Type B pancreatic cell (in vitro differentiated cells): ENCODE data around the gene FAM193A. TPM values are rescaled to one million over a fixed set of nuclear protein-coding genes. Genes with fewer than 3 reads are reported as not detected.
"Not testable (repeated sequence)": the region's sequence is repeated elsewhere in the genome, so short reads cannot be mapped to it uniquely, and the experiment has no call there.

Experiments used
- DNase-seq: peaks from one replicate; pipeline ENCODE4 v3.0.0; 2021; ENCODE audit warnings: mixed read lengths; ENCODE audit not compliant: unreplicated experiment; ENCODE audit errors: extremely low spot score
- H3K27ac Mint-ChIP-seq: 2 replicates; pipeline ENCODE4 v1.8.0; 2021; ENCODE audit warnings: mild to moderate bottlenecking, mixed read lengths
- H3K27me3 Mint-ChIP-seq: 2 replicates; pipeline ENCODE4 v1.8.0; 2021; ENCODE audit warnings: mixed read lengths
- H3K36me3 Mint-ChIP-seq: 2 replicates; pipeline ENCODE4 v1.8.0; 2021; ENCODE audit warnings: mixed read lengths
- H3K4me1 Mint-ChIP-seq: one replicate; pipeline ENCODE4 v1.8.0; 2021; ENCODE audit warnings: mixed read lengths; ENCODE audit not compliant: unreplicated experiment
- H3K4me3 Mint-ChIP-seq: 2 replicates; pipeline ENCODE4 v1.8.0; 2021; ENCODE audit warnings: mild to moderate bottlenecking, mixed read lengths
- H3K9me3 Mint-ChIP-seq: 2 replicates; pipeline ENCODE4 v1.8.0; 2021; ENCODE audit warnings: mixed read lengths
- CTCF ChIP-seq: fragments of 200-600 bp; sonication (generic); conservative IDR thresholded peaks from 2 replicates; pipeline ENCODE4 v1.5.0; 2021; ENCODE audit warnings: antibody characterized with exemption, mild to moderate bottlenecking
- total RNA-seq: library from RNA; stranded (reverse); gene quantifications from 2 replicates; pipeline ENCODE4 v1.2.1, GENCODE V29; 2021; ENCODE audit warnings: low replicate concordance

FAM193A gene
- total RNA-seq, 1 donor from 2014 or later: 37.1 TPM

- H3K9me3 Mint-ChIP-seq: no peaks in the 10 kb centered on the region
- H3K27me3 Mint-ChIP-seq: no peaks in the 10 kb centered on the region
- H3K4me3 Mint-ChIP-seq: no peak overlapping the region
- DNase-seq: no peak
- peaks cover 26% of the 10 kb centered on the region for H3K4me1 Mint-ChIP-seq
- H3K36me3 Mint-ChIP-seq: peaks cover 17% of the 10 kb centered on the region
- no peak for TF ChIP-seq CTCF
- H3K27ac Mint-ChIP-seq: no peak overlapping the region
These were observed 71.4 kb downstream of the FAM193A start for GRCh38 chr4:2607822-2608221.

DNA sequence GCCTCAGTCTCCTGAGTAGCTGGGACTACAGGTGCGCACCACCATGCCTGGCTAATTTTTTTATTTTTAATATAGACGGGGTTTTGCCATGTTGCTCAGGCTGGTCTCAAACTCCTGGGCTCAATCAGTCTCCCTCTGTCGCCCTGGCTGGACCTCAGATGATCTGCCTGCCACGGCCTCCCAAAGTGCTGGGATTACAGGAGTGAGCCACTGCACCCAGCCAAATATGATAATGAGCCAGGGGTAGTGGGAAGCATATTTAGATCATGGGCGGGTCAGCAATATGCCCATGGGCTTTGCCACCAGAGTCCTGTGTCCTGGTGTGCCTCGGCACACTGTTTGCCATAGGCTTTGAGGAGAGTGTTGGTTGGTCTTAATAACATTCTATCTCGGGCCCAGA lies 71.8 kb downstream of the FAM193A start:
- Mint-ChIP-seq H3K4me1 (peaks cover 26% of the 10 kb centered on the region), H3K27ac (no peak overlapping the region), H3K27me3 (no peaks in the 10 kb centered on the region), H3K9me3 (no peaks in the 10 kb centered on the region), H3K4me3 (no peak overlapping the region), H3K36me3 (peaks cover 18% of the 10 kb centered on the region)
- TF ChIP-seq CTCF: no peak
- no peak for DNase-seq

DNA sequence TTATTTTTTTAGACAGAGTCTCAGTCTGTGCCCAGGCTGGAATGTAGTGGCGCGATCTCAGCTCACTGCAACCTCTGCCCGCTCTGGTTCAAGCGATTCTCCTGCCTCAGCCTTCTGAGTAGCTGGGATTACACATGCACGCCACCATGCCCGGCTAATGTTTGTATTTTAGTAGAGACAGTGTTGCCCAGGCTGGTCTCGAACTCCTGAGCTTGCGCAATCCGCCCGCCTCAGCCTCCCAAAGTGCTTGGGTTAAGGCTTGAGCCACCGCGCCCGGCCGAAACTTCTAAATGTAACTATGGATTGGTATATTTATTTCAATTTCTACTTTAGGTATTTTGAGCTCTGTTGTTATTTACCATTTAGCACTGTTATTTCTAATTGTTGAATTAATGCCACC lies 79.4 kb downstream of the FAM193A start:
- no peaks in the 10 kb centered on the region for H3K27me3 Mint-ChIP-seq
- no peak for DNase-seq
- no peak overlapping the region for H3K27ac Mint-ChIP-seq
- peaks cover 13% of the 10 kb centered on the region for H3K36me3 Mint-ChIP-seq
- H3K4me3 Mint-ChIP-seq: no peak overlapping the region
- peaks cover 26% of the 10 kb centered on the region for H3K4me1 Mint-ChIP-seq
- no peak for TF ChIP-seq CTCF
- H3K9me3 Mint-ChIP-seq: no peaks in the 10 kb centered on the region

DNA sequence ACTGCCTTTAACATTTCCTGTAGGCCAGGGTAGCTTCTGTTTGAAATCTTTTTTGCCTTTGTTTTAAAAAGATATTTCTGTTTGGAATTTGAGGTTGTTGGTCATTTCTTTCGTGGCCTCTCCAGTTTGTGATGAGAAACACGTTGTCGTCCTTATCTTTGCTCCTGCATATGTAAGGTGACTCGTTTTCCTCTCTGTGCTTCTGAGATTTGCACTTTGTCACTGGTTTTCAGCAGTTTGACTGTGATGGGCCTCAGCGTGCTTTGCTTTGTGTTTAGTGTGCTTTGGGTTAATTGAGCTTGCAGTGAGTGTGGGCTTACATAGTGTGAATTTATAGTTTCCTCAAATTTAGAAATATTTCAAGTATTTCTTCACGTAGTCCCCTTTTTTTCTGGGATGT lies 81.5 kb downstream of the FAM193A start:
- Mint-ChIP-seq H3K27me3 (no peaks in the 10 kb centered on the region), H3K27ac (no peak overlapping the region)
- DNase-seq: no peak

DNA sequence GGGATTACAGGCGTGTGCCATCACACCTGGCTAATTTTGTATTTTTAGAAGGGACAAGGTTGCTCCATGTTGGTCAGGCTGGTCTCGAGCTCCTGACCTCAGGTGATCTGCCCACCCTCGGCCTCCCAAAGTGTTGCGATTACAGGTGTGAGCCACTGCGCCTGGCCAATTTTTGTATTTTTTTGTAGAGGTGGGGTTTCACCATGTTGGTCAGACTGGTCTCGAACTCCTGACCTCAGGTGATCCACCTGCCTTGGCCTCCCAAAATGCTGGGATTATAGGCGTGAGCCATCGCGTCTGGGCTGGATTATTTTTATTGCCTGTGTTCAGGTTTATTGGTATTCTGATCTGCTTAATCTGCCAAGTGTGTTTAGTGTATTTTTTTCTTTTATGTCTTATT lies 82.3 kb downstream of the FAM193A start:
- Mint-ChIP-seq H3K4me1 (peaks cover 34% of the 10 kb centered on the region), H3K36me3 (peaks cover 15% of the 10 kb centered on the region)
- H3K9me3 Mint-ChIP-seq, H3K27ac Mint-ChIP-seq, DNase-seq, H3K4me3 Mint-ChIP-seq, H3K27me3 Mint-ChIP-seq: not testable (repeated sequence)

More for the DNA sequence above, 81.5 kb downstream of the FAM193A start:
- TF ChIP-seq CTCF: no peak
- Mint-ChIP-seq H3K4me1 (peaks cover 34% of the 10 kb centered on the region), H3K4me3 (no peak overlapping the region), H3K9me3 (no peaks in the 10 kb centered on the region), H3K36me3 (peaks cover 15% of the 10 kb centered on the region)

GRCh38 chr4:2619459-2619858 lies 83.0 kb downstream of the FAM193A start:
- no peak overlapping the region for H3K4me3 Mint-ChIP-seq
- H3K4me1 Mint-ChIP-seq: peaks cover 29% of the 10 kb centered on the region
- peaks cover 10% of the 10 kb centered on the region for H3K36me3 Mint-ChIP-seq
- no peak for DNase-seq
- H3K9me3 Mint-ChIP-seq: no peaks in the 10 kb centered on the region
- H3K27ac Mint-ChIP-seq: no peak overlapping the region
- H3K27me3 Mint-ChIP-seq: no peaks in the 10 kb centered on the region
- TF ChIP-seq CTCF: no peak
